Activated gamma-delta T cell (primary cell): ENCODE results near the gene RYR2.

Source experiments
- DNase-seq: peaks from one replicate; lab custom pipeline; 2025; lab: John Stamatoyannopoulos, UW

Gene RYR2

GRCh38 chr1:237032029-237032428 lies 10.0 kb upstream of the RYR2 start:
- no peak for DNase-seq

GRCh38 chr1:237033061-237033460 lies 8.9 kb upstream of the RYR2 start:
- DNase-seq, result no peak

- DNase-seq, result no peak
Observed at GRCh38 chr1:237033804-237034203, 8.2 kb upstream of the RYR2 start.

GRCh38 chr1:237035759-237036158 lies 6.2 kb upstream of the RYR2 start:
- no peak for DNase-seq

GRCh38 chr1:237038211-237038610 lies 3.8 kb upstream of the RYR2 start:
- no peak for DNase-seq

GRCh38 chr1:237040823-237041222 lies 1.2 kb upstream of the RYR2 start:
- DNase-seq, result no peak

- DNase-seq, result no peak
Observed at GRCh38 chr1:237041461-237041794, 556 bp upstream of the RYR2 start.

- DNase-seq, result no peak
Observed at GRCh38 chr1:237042526-237042891, 525 bp downstream of the RYR2 start.

GRCh38 chr1:237042892-237043576 lies 1.1 kb downstream of the RYR2 start:
- DNase-seq, result no peak

- no peak for DNase-seq
Observed at GRCh38 chr1:237043846-237044636, 2.1 kb downstream of the RYR2 start.

GRCh38 chr1:237045278-237046016 lies 3.5 kb downstream of the RYR2 start:
- no peak for DNase-seq

GRCh38 chr1:237048803-237049202 lies 6.8 kb downstream of the RYR2 start:
- no peak for DNase-seq

- no peak for DNase-seq
Observed at GRCh38 chr1:237050185-237050584, 8.2 kb downstream of the RYR2 start.

- no peak for DNase-seq
Observed at GRCh38 chr1:237050915-237051314, 8.9 kb downstream of the RYR2 start.

GRCh38 chr1:237054313-237054712 lies 12.3 kb downstream of the RYR2 start:
- DNase-seq, result no peak

GRCh38 chr1:237058470-237058869 lies 16.5 kb downstream of the RYR2 start:
- DNase-seq, result no peak

GRCh38 chr1:237059244-237059643 lies 17.3 kb downstream of the RYR2 start:
- DNase-seq, result no peak

GRCh38 chr1:237062976-237063375 lies 21.0 kb downstream of the RYR2 start:
- no peak for DNase-seq

- DNase-seq, result no peak
Observed at GRCh38 chr1:237065903-237066302, 23.9 kb downstream of the RYR2 start.

GRCh38 chr1:237070519-237070918 lies 28.5 kb downstream of the RYR2 start:
- DNase-seq, result no peak

GRCh38 chr1:237071641-237072420 lies 29.8 kb downstream of the RYR2 start:
- DNase-seq, result no peak
